Right atrium auricular region (tissue), 2 donors: ENCODE results near the gene TOMM40L. TPM values are rescaled to one million over a fixed set of nuclear protein-coding genes. Genes with fewer than 3 reads are reported as not detected.

Experiments used
- DNase-seq: peaks from one replicate; pipeline ENCODE4 v3.0.0-alpha.2; 2019; ENCODE audit warnings: low spot score
- H3K27ac ChIP-seq, 2 donors: fragments of 200-600 bp; sonication (generic); 1 replicate in 1 of 2; 2 replicates in 1 of 2; pipeline ENCODE4 v1.5.1; 2016 to 2019
- H3K27me3 ChIP-seq, 2 donors: fragments of 200-600 bp; sonication (generic); one replicate each; pipeline versions ENCODE4 v1.5.1 to v1.6.0; 2017 to 2019
- H3K36me3 ChIP-seq: fragments of 200-600 bp; sonication (generic); one replicate; pipeline ENCODE4 v1.5.1; 2016
- H3K4me1 ChIP-seq, 2 donors: fragments of 200-600 bp; sonication (generic); one replicate each; pipeline versions ENCODE4 v1.5.1 to v1.6.0; 2017 to 2019
- H3K4me3 ChIP-seq, 2 donors: fragments of 200-600 bp; sonication (generic); 1 replicate in 1 of 2; 2 replicates in 1 of 2; pipeline ENCODE4 v1.5.1; 2017 to 2019; ENCODE audit warnings: mild to moderate bottlenecking in 1 of 2, moderate library complexity in 1 of 2
- H3K9me3 ChIP-seq, 2 donors: fragments of 200-600 bp; sonication (generic); one replicate each; pipeline ENCODE4 v1.5.1; 2019
- total RNA-seq, 2 donors: library from RNA; depleted of rRNA; stranded (reverse); fragments of >200 nt; gene quantifications; one replicate each; pipeline ENCODE4 v1.1.0, GENCODE V29; 2016
- TF ChIP-seq, protein P1 (sequence below), 2 donors: fragments of 200-600 bp; sonication (generic); IDR thresholded peaks; one replicate each; pipeline ENCODE4 v1.5.1; 2019; ENCODE audit warnings: antibody characterized with exemption in 2 of 2

The TOMM40L gene
- total RNA-seq, 2 donors from 2014 or later, result 23.9 to 35.3 TPM

DNA sequence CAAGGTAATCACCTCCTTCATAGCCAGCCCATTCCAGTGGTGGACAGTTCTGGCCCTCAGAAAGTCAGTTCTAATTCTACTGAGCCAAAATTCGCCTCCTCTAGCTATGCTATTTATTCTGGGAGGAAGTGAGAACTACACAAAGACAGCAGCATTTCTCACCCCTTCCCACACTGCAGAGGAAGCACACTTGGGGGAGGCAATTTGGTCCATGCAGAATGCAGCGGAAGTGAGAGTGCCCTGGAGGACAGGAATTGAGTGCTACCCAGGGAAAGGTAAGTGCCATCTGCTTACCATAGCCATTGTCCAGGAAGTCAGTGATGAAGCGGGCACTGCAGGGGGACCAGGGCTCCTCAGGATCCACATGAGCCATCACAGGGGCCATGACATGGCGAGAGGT lies 30.7 kb upstream of the TOMM40L start:
- peak overlapping the region; percentile 48 to 55 for H3K4me3 ChIP-seq
- DNase-seq, result no peak

DNA sequence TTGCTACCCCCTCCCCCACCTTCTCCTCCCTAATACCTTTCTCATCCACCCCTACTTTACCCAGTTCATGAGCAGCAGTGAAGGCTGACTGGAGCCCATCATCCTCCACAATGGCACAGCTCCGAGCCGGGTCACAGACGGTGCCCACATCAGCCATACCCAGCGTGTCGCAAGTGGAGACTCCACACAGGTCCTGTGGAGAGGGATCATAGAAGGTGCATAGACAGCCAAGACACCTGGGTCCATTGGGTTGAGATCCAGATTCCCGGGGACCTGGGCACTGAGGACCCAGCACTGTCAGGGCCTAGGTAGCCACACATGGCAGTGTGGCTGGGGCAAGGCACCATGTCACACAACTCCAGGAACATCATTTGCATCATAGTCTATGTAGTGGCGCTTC lies 29.7 kb upstream of the TOMM40L start:
- DNase-seq, result no peak
- Histone ChIP-seq H3K9me3 (no peaks in the 10 kb centered on the region), H3K4me3 (peak overlapping the region; percentile 48 to 55), H3K27me3 (no peaks in the 10 kb centered on the region), H3K36me3 (peaks cover 40% of the 10 kb centered on the region), H3K27ac (peak overlapping the region; percentile 93 to 99), H3K4me1 (peaks cover 0 to 78% of the 10 kb centered on the region in 2 donors)
- TF ChIP-seq, protein P1, sequence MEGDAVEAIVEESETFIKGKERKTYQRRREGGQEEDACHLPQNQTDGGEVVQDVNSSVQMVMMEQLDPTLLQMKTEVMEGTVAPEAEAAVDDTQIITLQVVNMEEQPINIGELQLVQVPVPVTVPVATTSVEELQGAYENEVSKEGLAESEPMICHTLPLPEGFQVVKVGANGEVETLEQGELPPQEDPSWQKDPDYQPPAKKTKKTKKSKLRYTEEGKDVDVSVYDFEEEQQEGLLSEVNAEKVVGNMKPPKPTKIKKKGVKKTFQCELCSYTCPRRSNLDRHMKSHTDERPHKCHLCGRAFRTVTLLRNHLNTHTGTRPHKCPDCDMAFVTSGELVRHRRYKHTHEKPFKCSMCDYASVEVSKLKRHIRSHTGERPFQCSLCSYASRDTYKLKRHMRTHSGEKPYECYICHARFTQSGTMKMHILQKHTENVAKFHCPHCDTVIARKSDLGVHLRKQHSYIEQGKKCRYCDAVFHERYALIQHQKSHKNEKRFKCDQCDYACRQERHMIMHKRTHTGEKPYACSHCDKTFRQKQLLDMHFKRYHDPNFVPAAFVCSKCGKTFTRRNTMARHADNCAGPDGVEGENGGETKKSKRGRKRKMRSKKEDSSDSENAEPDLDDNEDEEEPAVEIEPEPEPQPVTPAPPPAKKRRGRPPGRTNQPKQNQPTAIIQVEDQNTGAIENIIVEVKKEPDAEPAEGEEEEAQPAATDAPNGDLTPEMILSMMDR (IDR thresholded peaks at IDR 0.05), result no peak

More for the DNA sequence above, 30.7 kb upstream of the TOMM40L start:
- peak overlapping the region in 1 of 2 donors; percentile 99 for H3K27ac ChIP-seq
- TF ChIP-seq, protein P1 (IDR thresholded peaks at IDR 0.05), result no peak
- H3K4me1 ChIP-seq, result peaks cover 0 to 68% of the 10 kb centered on the region in 2 donors
- H3K36me3 ChIP-seq, result peaks cover 45% of the 10 kb centered on the region
- H3K9me3 ChIP-seq, result no peaks in the 10 kb centered on the region
- H3K27me3 ChIP-seq, result no peaks in the 10 kb centered on the region

DNA sequence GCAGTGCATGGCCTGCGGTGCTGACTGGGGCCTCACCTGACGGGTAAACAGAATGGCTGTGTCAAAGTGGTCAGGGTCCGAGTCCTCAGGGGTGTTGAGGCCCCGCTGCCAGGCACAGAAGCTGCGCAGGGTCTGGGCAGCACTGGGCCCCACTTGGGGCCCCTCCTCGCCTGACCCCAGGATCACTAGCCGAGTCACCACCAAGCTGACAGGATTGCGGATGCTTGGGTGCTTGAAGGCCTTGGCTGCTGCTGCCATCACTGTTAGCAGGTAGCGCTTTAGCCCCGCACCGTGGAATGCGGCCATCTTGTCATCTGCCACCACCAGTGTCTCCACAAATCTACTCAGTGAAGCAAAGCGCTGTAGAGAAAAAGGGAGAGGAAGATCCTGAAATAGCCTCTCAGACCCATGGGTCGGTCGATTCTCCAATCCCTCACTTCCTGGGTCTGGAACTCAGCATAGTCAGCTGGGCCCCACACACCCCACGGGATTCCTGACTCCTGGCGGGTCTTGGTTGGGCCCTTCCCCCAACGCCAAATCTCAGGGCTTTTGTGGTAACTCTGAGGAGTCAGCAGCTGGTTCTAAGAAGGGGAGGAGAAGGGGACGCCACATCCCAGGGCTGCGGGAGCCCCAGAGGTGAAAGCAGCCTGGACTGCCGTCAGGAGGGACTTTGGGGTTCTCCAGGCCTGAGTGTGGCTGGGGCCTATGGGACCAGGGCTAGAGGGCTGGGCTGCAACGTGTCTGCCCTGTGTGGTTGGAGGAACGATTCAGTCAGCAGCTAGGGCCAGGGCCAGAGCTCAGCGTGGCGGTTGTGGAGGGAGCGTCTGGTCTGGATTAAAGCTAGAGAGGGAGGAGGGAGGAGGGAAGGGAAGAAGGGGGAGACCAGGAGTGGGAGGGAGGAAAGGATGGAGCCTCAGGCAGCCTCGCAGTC lies 29.1 kb upstream of the TOMM40L start:
- TF ChIP-seq, protein P1 (IDR thresholded peaks at IDR 0.05), result no peak
- Histone ChIP-seq H3K4me1 (peaks cover 0 to 84% of the 10 kb centered on the region in 2 donors), H3K27me3 (no peaks in the 10 kb centered on the region), H3K36me3 (peaks cover 33% of the 10 kb centered on the region), H3K9me3 (no peaks in the 10 kb centered on the region), H3K4me3 (peak overlapping the region; percentile 48 to 55), H3K27ac (peak overlapping the region; percentile 93 to 99)
- DNase-seq, result no peak

DNA sequence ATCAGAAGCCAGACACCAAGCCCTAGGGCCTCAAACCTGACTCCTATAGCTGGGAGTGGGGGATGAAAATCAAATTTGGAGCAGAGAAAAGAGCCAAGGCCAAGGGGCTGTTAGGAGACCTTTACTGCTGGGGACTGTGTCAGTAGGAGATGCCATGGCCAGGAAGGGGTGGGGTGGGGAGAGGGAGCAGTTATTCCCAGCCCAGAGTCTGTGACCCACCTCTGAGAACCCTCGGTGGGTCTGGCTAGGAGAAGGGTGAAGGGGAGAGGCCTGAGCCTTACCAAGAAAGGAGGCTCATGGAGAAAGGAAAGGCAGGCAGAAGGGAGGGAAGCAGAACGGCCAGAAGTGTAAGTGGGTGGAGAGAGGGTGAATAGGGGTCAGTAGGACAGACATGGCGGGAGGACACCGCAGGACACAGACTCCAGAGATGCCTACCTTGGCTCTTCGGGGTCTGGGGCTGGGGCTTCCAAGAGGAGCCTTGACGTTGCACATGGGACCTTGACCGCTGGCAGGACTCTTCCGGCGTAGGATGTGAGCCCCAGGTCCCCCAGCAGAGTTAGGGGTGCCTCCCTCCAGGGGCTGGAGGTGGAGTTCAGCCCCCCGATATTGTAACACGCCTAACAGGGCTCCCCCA lies 28.2 kb upstream of the TOMM40L start:
- H3K4me3 ChIP-seq, result peak overlapping the region; percentile 48 to 55
- no peaks in the 10 kb centered on the region for H3K9me3 ChIP-seq
- H3K36me3 ChIP-seq, result peaks cover 30% of the 10 kb centered on the region
- H3K4me1 ChIP-seq, result peaks cover 0 to 79% of the 10 kb centered on the region in 2 donors
- no peak for DNase-seq
- TF ChIP-seq, protein P1 (IDR thresholded peaks at IDR 0.05), result no peak
- H3K27me3 ChIP-seq, result no peaks in the 10 kb centered on the region
- H3K27ac ChIP-seq, result peak overlapping the region; percentile 93 to 99

DNA sequence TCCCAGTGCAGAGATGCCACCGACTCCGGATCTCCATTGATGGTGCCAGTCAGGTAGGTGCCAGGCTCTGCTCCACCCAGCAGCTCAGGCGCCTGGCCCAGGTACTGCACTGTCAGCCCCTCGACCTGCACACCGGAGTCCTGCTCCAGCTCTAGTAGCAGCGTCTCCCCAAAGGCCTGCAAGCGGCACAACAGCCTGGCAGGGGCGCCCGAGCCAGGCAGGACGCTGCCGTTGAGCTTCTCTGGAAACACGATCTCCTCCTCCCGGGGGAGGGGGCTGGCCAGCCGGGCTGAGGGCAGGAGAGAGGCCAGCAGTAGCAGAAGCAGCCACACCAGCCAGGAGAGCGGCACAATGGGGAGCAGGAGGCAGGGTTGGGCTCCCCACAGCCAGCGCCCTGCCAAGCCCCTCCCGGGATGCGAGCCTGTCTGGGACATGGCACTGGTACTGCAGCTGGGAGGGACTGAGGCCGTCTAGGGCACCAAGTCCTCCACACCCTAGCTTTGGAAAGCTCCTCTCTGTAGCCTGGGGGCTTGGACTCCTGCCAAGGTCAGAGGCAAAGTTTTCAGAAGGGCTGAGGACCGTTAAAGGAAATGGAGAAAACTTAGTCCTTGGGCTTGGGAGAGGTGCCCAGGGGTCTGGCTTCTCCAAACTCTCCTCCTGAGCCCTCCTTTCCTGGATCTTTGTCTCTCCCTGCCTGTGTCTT lies 27.5 kb upstream of the TOMM40L start:
- Histone ChIP-seq H3K27ac (peak overlapping the region; percentile 93 to 99), H3K36me3 (peaks cover 29% of the 10 kb centered on the region), H3K9me3 (no peaks in the 10 kb centered on the region), H3K4me1 (peaks cover 0 to 79% of the 10 kb centered on the region in 2 donors), H3K4me3 (peak overlapping the region; percentile 48 to 55), H3K27me3 (no peaks in the 10 kb centered on the region)
- TF ChIP-seq, protein P1 (IDR thresholded peaks at IDR 0.05), result no peak
- DNase-seq, result no peak
